Lower leg skin (tissue), 3 donors: ENCODE measurements around the gene FKBP1B.

Experiments used
- POLR2A ChIP-seq, 2 donors: fragments of 450-650 bp; IDR thresholded peaks; one replicate each; pipeline ENCODE4 v1.6.1; 2016 to 2017; ENCODE audit warnings: antibody characterized with exemption in 2 of 2, mild to moderate bottlenecking in 1 of 2, moderate library complexity in 1 of 2
- TF ChIP-seq, protein P1 (sequence below), 3 donors: fragments of 450-650 bp; IDR thresholded peaks; one replicate each; pipeline ENCODE4 v1.5.1; 2016; ENCODE audit warnings: antibody characterized with exemption in 3 of 3, mild to moderate bottlenecking in 3 of 3, moderate library complexity in 2 of 3

DNA sequence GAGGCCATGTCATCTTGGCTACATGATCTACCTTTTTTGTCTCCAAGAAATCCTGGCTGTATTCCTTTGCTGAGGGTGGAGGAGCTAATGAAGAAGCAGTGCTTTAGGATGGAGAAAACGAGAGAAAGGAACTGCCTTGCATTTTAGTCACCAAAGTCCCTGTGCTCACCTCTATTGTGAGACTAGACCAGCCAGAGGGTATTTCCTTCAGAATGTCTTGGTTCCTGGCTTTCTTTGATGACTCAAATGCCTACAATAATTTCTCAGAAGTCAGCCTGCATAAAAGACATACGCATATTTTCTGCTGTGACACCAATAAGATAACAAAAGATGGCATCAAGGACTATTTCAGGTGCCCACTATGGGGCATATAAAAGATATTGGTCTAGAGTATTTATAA lies 15.8 kb downstream of the FKBP1B start:
- TF ChIP-seq, protein P1, sequence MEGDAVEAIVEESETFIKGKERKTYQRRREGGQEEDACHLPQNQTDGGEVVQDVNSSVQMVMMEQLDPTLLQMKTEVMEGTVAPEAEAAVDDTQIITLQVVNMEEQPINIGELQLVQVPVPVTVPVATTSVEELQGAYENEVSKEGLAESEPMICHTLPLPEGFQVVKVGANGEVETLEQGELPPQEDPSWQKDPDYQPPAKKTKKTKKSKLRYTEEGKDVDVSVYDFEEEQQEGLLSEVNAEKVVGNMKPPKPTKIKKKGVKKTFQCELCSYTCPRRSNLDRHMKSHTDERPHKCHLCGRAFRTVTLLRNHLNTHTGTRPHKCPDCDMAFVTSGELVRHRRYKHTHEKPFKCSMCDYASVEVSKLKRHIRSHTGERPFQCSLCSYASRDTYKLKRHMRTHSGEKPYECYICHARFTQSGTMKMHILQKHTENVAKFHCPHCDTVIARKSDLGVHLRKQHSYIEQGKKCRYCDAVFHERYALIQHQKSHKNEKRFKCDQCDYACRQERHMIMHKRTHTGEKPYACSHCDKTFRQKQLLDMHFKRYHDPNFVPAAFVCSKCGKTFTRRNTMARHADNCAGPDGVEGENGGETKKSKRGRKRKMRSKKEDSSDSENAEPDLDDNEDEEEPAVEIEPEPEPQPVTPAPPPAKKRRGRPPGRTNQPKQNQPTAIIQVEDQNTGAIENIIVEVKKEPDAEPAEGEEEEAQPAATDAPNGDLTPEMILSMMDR (IDR thresholded peaks at IDR 0.05): no peak
- TF ChIP-seq POLR2A (IDR thresholded peaks at IDR 0.05): no peak
